GDM1 (cell line): ENCODE results near the gene TMEM45A.

Source experiments
- DNase-seq: peaks from one replicate; lab custom pipeline; 2025; lab: John Stamatoyannopoulos, UW

TMEM45A gene

DNA sequence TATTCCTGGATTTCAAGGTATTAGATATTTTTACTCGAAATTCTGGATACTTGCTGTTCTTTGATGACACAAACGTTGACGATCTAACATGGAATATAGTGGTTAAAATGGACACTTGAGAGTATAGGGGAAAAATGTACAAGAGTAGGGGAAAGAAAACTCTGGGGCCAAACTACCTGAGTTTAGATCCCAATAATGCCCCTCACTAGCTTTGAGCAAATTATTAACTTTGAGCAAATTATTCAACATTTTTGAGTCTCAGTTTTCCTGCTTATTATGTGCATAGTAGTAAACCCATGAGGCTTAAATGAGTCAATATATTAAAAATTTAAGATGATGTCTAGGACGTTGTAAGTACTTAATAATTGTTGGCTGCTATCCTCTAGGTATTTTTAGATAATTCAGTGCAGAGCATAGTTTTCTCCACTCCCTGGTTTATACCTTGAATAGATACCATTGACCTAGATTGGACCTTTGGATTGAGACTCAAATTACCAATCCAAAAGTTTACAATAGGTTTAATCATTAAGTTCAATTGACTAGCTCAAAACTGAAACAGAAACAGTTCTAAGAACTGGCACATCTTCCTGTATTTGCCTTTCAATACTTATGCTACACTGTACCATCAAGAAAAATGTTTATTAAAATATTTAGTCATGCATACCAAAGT, 121.4 kb downstream of the TMEM45A start:
- DNase-seq, result no peak

DNA sequence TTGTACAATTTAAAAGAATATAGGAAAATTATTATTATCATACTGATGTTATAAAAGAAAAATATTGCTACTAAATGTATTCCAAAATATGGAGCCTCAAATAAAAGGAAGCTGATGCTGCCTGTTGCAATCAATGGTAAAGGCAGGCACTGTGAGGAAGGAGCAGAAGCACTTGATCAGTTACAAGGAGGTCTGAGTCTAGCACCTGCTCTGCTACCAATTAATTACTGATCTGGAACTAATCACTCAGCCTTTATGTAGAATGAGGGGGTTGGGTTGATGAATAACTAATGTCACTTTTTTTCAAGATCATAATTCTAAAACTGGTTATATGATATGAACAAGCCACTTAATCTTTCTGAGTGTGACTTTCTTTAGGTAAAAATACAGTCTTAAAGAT, 122.5 kb downstream of the TMEM45A start:
- no peak for DNase-seq

DNA sequence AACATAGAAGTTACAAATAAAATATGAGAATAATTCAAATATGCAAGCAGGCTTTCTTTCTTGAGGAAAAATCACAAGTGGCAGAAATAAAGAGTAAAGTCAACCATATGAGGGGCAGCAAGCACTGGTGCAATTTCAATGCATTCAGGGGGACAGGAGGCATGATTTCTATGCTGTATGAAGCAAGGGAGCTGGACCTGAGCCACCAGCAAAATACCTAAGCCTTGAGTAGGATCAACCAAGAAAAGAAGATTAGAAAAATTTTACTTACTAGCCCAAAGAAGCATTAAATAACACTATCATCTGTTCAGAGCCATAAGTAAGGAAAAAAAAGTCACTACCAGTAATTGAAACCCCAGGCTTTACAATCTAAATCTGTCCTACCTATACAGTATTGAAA, 123.3 kb downstream of the TMEM45A start:
- no peak for DNase-seq

DNA sequence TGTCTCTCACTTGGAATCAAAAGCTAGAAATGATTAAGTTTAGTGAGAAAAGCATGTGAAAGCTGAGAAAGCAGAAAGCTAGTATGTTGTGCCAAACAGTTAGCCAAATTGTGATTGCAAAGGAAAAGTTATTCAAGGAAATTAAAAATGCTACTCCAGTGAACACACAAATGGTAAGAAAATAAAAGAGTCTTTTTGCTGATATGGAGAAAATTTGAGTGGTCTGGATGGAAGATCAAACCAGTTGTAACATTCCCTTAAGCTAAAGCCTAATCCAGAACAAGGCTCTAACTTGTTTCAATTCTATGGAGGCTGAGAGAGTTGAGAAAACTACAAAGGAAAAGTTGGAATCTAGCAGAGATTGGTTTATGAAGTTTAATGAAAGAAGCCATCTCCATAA, 128.8 kb downstream of the TMEM45A start:
- DNase-seq, result no peak
